ENCODE results near the gene CLK3. TPM values are rescaled to one million over a fixed set of nuclear protein-coding genes. Genes with fewer than 3 reads are reported as not detected.
A peak's percentile ranks its signal among the peaks of the same experiment; 100 is the strongest.
"Not testable (repeated sequence)": the region's sequence is repeated elsewhere in the genome, so short reads cannot be mapped to it uniquely, and the experiment has no call there.

CLK3 gene
- total RNA-seq, 1 donor from 2014 or later: 53.1 TPM

DNA sequence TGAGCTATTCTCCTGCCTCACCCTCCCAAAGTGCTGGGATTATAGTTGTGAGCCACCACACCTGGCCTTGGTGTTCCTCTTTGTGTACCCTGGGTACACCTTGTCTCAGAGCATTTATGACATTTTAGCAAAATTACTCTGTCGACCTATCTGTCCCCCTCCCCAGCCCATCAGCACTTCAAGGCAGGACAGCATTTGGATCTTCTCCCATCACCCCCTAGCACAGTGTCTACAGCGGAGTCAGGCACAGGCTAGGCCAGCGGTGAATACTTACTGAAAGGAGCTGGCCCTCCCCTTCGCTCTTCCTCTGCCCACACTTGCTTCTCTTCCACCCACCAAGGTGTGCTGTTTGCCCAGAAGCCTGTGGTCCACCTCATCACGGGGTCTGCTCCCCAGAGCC lies 20.4 kb upstream of the CLK3 start:
- DNase-seq: no peak
- H3K27ac ChIP-seq (replicated peaks): no peak overlapping the region
- no peaks in the 10 kb centered on the region for H3K27me3 ChIP-seq (ENCODE audit: low read depth)
- H3K36me3 ChIP-seq: peaks cover 37% of the 10 kb centered on the region
- H3K4me3 ChIP-seq: no peak overlapping the region
- TF ChIP-seq, protein P1, sequence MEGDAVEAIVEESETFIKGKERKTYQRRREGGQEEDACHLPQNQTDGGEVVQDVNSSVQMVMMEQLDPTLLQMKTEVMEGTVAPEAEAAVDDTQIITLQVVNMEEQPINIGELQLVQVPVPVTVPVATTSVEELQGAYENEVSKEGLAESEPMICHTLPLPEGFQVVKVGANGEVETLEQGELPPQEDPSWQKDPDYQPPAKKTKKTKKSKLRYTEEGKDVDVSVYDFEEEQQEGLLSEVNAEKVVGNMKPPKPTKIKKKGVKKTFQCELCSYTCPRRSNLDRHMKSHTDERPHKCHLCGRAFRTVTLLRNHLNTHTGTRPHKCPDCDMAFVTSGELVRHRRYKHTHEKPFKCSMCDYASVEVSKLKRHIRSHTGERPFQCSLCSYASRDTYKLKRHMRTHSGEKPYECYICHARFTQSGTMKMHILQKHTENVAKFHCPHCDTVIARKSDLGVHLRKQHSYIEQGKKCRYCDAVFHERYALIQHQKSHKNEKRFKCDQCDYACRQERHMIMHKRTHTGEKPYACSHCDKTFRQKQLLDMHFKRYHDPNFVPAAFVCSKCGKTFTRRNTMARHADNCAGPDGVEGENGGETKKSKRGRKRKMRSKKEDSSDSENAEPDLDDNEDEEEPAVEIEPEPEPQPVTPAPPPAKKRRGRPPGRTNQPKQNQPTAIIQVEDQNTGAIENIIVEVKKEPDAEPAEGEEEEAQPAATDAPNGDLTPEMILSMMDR (IDR thresholded peaks at IDR 0.05; ENCODE audit: borderline replicate concordance): no peak
- H3K4me1 ChIP-seq: peaks cover 29% of the 10 kb centered on the region
- no peaks in the 10 kb centered on the region for H3K9me3 ChIP-seq (replicated peaks)
- intact Hi-C loops (cut with micrococcal nuclease): no loop called here

DNA sequence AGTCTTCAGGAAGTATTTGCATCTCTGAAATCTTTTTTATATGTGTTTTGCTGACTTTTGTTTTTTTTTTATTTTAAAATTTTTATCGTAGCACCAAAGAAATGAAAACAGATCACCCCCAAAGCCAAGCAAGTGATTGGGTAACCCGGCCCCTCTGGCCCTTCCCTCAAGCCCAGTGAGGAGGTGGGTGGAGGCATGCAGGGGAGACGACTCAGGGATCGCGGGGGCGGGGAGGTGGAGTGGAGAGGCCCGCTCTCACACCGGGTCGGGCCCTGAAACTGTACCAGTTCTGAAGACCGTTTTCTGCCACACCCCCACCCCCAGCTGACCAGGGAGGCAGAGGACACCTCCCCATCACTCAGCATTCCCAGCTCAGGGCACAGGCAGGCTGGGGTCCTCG lies 18.9 kb upstream of the CLK3 start:
- H3K27me3 ChIP-seq (ENCODE audit: low read depth); H3K9me3 ChIP-seq (replicated peaks); H3K27ac ChIP-seq (replicated peaks); DNase-seq; H3K4me3 ChIP-seq; intact Hi-C loops (cut with micrococcal nuclease): not testable (repeated sequence)
- Histone ChIP-seq H3K4me1 (peaks cover 37% of the 10 kb centered on the region), H3K36me3 (peaks cover 24% of the 10 kb centered on the region)

DNA sequence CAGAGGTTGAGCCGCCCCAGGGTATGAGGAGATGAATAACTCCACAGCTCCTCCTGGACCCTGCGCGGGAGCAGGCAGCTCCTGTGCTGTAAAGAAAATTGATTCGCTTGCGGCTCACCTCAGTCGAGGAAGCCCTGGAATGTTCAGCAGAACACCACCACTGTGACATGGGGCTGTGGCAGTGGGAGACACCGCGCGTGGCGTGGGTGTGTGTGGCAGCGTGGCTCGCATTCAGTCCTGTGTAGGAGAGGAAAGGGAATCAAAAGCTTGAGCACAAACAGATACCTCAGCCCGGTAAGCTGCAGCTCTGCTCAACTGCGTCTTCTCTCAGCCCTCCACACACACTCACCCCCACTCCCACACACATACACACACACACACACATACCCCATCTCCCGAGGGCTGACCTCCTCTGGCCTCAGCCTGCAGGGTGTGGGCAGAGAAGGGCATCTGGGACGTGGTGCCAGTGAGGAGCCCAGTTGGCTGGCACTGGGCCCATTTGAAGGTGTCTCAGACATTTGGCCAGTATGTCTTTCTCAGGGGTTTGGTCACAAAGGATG lies 18.4 kb upstream of the CLK3 start:
- peaks cover 37% of the 10 kb centered on the region for H3K4me1 ChIP-seq
- DNase-seq: not testable (repeated sequence)

GRCh38 chr15:74598126-74598842 lies 17.4 kb upstream of the CLK3 start:
- no peaks in the 10 kb centered on the region for H3K27me3 ChIP-seq (ENCODE audit: low read depth)
- DNase-seq: peak; percentile 96
- no peaks in the 10 kb centered on the region for H3K9me3 ChIP-seq (replicated peaks)
- TF ChIP-seq, protein P1 (IDR thresholded peaks at IDR 0.05; ENCODE audit: borderline replicate concordance): no peak
- intact Hi-C loops (cut with micrococcal nuclease): no loop called here
- H3K4me3 ChIP-seq: peak overlapping the region; percentile 82
- H3K36me3 ChIP-seq: peaks cover 10% of the 10 kb centered on the region
- peaks cover 37% of the 10 kb centered on the region for H3K4me1 ChIP-seq
- H3K27ac ChIP-seq (replicated peaks): peak overlapping the region; percentile 96

More for the DNA sequence above, 18.4 kb upstream of the CLK3 start:
- H3K9me3 ChIP-seq (replicated peaks); H3K27ac ChIP-seq (replicated peaks); intact Hi-C loops (cut with micrococcal nuclease); H3K27me3 ChIP-seq (ENCODE audit: low read depth); H3K4me3 ChIP-seq: not testable (repeated sequence)
- H3K36me3 ChIP-seq: peaks cover 19% of the 10 kb centered on the region

GRCh38 chr15:74599156-74599555 lies 16.5 kb upstream of the CLK3 start:
- no peaks in the 10 kb centered on the region for H3K9me3 ChIP-seq (replicated peaks)
- H3K4me1 ChIP-seq: peaks cover 37% of the 10 kb centered on the region
- TF ChIP-seq, protein P1 (IDR thresholded peaks at IDR 0.05; ENCODE audit: borderline replicate concordance): no peak
- intact Hi-C loops (cut with micrococcal nuclease): no loop called here
- H3K27me3 ChIP-seq (ENCODE audit: low read depth): no peaks in the 10 kb centered on the region
- DNase-seq: no peak
- H3K4me3 ChIP-seq: peak overlapping the region; percentile 82
- peaks cover 5% of the 10 kb centered on the region for H3K36me3 ChIP-seq
- H3K27ac ChIP-seq (replicated peaks): peak overlapping the region; percentile 96

GRCh38 chr15:74603026-74603788 lies 12.4 kb upstream of the CLK3 start:
- DNase-seq: no peak
- Histone ChIP-seq H3K27me3 (ENCODE audit: low read depth) (no peaks in the 10 kb centered on the region), H3K4me3 (no peak overlapping the region), H3K27ac (replicated peaks) (no peak overlapping the region), H3K9me3 (replicated peaks) (no peaks in the 10 kb centered on the region), H3K36me3 (no peaks in the 10 kb centered on the region), H3K4me1 (peaks cover 28% of the 10 kb centered on the region)
- intact Hi-C loops (cut with micrococcal nuclease): no loop called here
- TF ChIP-seq, protein P1 (IDR thresholded peaks at IDR 0.05; ENCODE audit: borderline replicate concordance): no peak
